Neuronal stem cell (in vitro differentiated cells): Measurements from ENCODE around the gene UNC13D.

Experiments
- DNase-seq: peaks from one replicate; pipeline ENCODE4 v3.0.0-alpha.2; 2013; ENCODE audit warnings: low spot score
- H2AFZ ChIP-seq: one replicate; pipeline ENCODE4 v1.6.1; 2013; ENCODE audit warnings: mild to moderate bottlenecking, low read length, inconsistent platforms
- H2AK5ac ChIP-seq: 2 replicates; pipeline ENCODE4 v1.6.1; 2013; ENCODE audit warnings: low read depth, mild to moderate bottlenecking, inconsistent platforms, low read length, moderate library complexity, mixed read lengths
- H2BK120ac ChIP-seq: 2 replicates; pipeline ENCODE4 v1.6.1; 2013; ENCODE audit warnings: low read depth, mild to moderate bottlenecking, inconsistent platforms, low read length, moderate library complexity, mixed read lengths
- H2BK12ac ChIP-seq: one replicate; pipeline ENCODE4 v1.6.1; 2013; ENCODE audit warnings: low read length, inconsistent platforms
- H2BK15ac ChIP-seq: 2 replicates; pipeline ENCODE4 v1.6.1; 2013; ENCODE audit warnings: mild to moderate bottlenecking, low read length, inconsistent platforms, mixed read lengths
- H2BK5ac ChIP-seq: one replicate; pipeline ENCODE4 v1.6.1; 2013; ENCODE audit warnings: inconsistent platforms, mild to moderate bottlenecking, low read length, moderate library complexity
- H3K14ac ChIP-seq: one replicate; pipeline ENCODE4 v1.6.1; 2013; ENCODE audit warnings: low read length, inconsistent platforms
- H3K18ac ChIP-seq: 2 replicates; pipeline ENCODE4 v1.6.1; 2013; ENCODE audit warnings: low read length, inconsistent platforms
- H3K23ac ChIP-seq: 2 replicates; pipeline ENCODE4 v1.6.1; 2013; ENCODE audit warnings: low read depth, mild to moderate bottlenecking, mixed read lengths, low read length, inconsistent platforms; ENCODE audit not compliant: poor library complexity
- H3K27ac ChIP-seq: replicated peaks from 3 replicates; pipeline ENCODE4 v1.5.1; 2013; ENCODE audit warnings: low read length, inconsistent platforms
- H3K27me3 ChIP-seq, 3 experiments: 2 replicates each; pipeline ENCODE4 v1.6.1; 2013; ENCODE audit warnings: low read length in 3 of 3, mild to moderate bottlenecking in 2 of 3, inconsistent platforms in 1 of 3, low read depth in 1 of 3, mixed read lengths in 1 of 3, moderate library complexity in 1 of 3; ENCODE audit not compliant: control insufficient read depth in 3 of 3, insufficient read depth in 3 of 3
- H3K36me3 ChIP-seq, 2 donors: replicated peaks in 1 of 2; 2 replicates each; pipeline ENCODE4 v1.6.1; 2013; ENCODE audit warnings: low read length in 2 of 2; ENCODE audit not compliant: control insufficient read depth in 2 of 2, insufficient read depth in 2 of 2
- H3K4ac ChIP-seq: 2 replicates; pipeline ENCODE4 v1.6.1; 2013; ENCODE audit warnings: inconsistent platforms, mild to moderate bottlenecking, low read length, moderate library complexity
- H3K4me1 ChIP-seq, 2 donors: 1 replicate in 1 of 2; 2 replicates in 1 of 2; pipeline ENCODE4 v1.6.1; 2013; ENCODE audit warnings: low read length in 2 of 2, low read depth in 1 of 2; ENCODE audit not compliant: control insufficient read depth in 2 of 2, insufficient read depth in 1 of 2
- H3K4me2 ChIP-seq: one replicate; pipeline ENCODE4 v1.6.1; 2013; ENCODE audit warnings: mild to moderate bottlenecking, low read length, inconsistent platforms; ENCODE audit not compliant: insufficient read depth, poor library complexity, severe bottlenecking
- H3K4me3 ChIP-seq, 2 donors: 2 replicates each; pipeline ENCODE4 v1.5.1; 2013; ENCODE audit warnings: low read length in 2 of 2, mild to moderate bottlenecking in 2 of 2, inconsistent platforms in 1 of 2, moderate library complexity in 1 of 2
- H3K79me1 ChIP-seq: one replicate; pipeline ENCODE4 v1.6.1; 2013; ENCODE audit warnings: low read depth, mild to moderate bottlenecking, inconsistent platforms, low read length, moderate library complexity
- H3K9ac ChIP-seq: one replicate; pipeline ENCODE4 v1.6.1; 2013; ENCODE audit warnings: mild to moderate bottlenecking, low read depth, low read length, inconsistent platforms; ENCODE audit not compliant: poor library complexity
- H3K9me3 ChIP-seq, 2 donors: replicated peaks in 1 of 2; 2 replicates each; pipeline versions ENCODE3 to v1.6.1; 2013; ENCODE audit warnings: low read length in 2 of 2, mild to moderate bottlenecking in 2 of 2, inconsistent platforms in 1 of 2, low read depth in 1 of 2, mixed read lengths in 1 of 2, moderate library complexity in 1 of 2; ENCODE audit not compliant: control insufficient read depth in 2 of 2, insufficient read depth in 1 of 2
- H4K8ac ChIP-seq: one replicate; pipeline ENCODE4 v1.6.1; 2013; ENCODE audit warnings: low read depth, mild to moderate bottlenecking, inconsistent platforms, low read length, moderate library complexity
- H4K91ac ChIP-seq: one replicate; pipeline ENCODE4 v1.6.1; 2013; ENCODE audit warnings: low read length, low read depth, mild to moderate bottlenecking, inconsistent platforms; ENCODE audit not compliant: poor library complexity
- WGBS, 2 donors: extraction: QIAGEN DNeasy Blood & Tissue Kit; methylation state at CpG; one replicate each; pipeline ENCODE4 v1.1.7; 2013; ENCODE audit warnings: missing lambda C conversion rate in 2 of 2, mixed read lengths in 1 of 2; ENCODE audit not compliant: insufficient read length in 2 of 2, insufficient replicate concordance in 1 of 2; ENCODE audit errors: extremely low coverage in 2 of 2; 5-methylcytosine and 5-hydroxymethylcytosine counted together

The UNC13D gene

DNA sequence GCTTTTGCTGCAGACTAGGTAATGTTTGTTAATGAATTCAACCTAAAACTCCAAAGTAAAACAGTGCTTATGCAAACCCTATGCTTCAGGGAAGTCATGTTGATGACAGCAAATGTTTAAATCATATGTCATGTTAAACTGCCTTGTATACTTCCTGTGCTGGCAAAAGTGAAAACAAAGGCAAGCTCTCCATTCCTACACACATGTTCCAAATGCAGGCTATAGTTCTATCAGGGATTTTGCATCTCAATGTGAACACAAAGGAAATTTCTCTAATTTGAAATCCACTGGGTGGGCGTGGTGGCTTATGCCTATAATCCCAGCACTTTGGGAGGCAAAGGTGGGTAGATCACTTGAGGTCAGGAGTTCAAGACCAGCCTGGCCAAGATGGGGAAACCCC, 40.3 kb downstream of the UNC13D start:
- Histone ChIP-seq H3K4me2 (no peak overlapping the region), H2BK5ac (no peak overlapping the region), H2BK120ac (no peak overlapping the region), H3K9me3 (no peaks in the 10 kb centered on the region), H2AFZ (no peak overlapping the region), H2BK15ac (no peak overlapping the region), H3K36me3 (peaks cover 16 to 60% of the 10 kb centered on the region in 2 donors), H2AK5ac (no peak overlapping the region), H3K27me3 (no peaks in the 10 kb centered on the region), H2BK12ac (no peak overlapping the region), H3K18ac (no peak overlapping the region), H4K91ac (no peak overlapping the region), H3K27ac (no peak overlapping the region), H4K8ac (no peak overlapping the region), H3K9ac (no peak overlapping the region), H3K4me3 (no peak overlapping the region), H3K79me1 (peaks cover 8% of the 10 kb centered on the region), H3K4me1 (no peaks in the 10 kb centered on the region), H3K14ac (no peak overlapping the region), H3K4ac (no peak overlapping the region), H3K23ac (no peak overlapping the region)
- DNase-seq, result no peak
- no CpG with 5 or more reads among the region's 1 CpG for WGBS, 2 donors

DNA sequence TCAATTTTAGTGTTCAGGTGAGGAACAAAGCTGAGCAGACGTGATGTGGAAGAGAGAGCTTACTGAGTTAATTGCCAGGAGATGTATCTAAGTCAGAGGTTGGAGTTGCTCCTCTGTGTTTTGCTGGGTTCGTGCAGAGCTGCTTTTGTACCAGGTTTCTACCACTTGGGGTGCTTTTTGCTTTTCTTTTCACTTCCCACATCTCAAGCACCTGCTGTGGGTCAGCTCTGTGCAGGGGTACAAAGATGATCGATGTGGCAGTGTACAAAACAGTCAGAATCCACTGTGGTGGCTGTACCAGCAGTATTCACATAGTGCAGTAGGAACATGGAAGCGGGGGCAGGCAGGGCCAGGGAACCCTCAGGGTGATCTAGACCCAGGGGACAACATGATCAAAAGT, 44.8 kb downstream of the UNC13D start:
- no peak overlapping the region for H3K9ac ChIP-seq
- DNase-seq, result no peak
- no CpG with 5 or more reads among the region's 4 CpGs for WGBS, 2 donors

DNA sequence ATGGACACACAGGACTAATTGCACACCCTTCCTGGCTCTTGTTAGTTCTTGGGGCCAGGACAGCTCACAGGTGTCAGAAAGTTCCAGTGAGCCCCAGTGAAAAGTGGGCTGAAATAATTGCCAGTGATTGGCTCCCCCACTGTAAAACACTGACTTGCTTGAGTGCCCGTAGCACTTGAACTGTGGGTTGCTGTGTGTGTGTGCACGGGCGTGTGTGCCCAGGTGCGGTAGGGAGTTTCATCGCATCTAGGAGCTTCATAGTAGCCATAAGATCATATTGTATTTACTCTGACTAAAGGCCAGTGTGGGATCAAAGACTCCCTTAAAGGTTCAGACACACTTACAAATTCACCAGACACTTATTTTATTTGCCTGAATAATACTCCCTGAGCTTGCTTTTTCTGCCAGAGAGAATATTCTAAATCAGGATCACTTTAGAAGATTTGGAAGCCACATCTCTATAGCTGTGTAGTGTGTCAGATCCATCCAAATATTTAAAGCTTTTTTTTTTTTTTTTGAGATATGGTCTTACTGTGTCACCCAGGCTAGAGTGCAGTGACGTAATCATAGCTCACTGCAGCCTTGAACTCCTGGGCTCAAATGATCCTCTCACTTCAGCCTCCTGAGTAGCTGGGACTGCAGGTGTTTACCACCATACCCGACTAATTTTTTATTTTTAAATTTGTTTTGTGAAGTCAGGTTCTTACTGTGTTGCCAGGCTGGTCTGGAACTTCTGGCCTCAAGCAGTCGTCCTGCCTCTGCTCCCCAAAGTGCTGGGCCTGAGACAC, 48.2 kb downstream of the UNC13D start:
- no peak overlapping the region for H2AFZ ChIP-seq
- H3K9me3 ChIP-seq, result no peaks in the 10 kb centered on the region
- H3K4me3 ChIP-seq, result no peak overlapping the region
- H3K18ac ChIP-seq, result no peak overlapping the region
- WGBS, 2 donors, result no CpG with 5 or more reads among the region's 8 CpGs
- no peak overlapping the region for H3K4ac ChIP-seq
- no peak for DNase-seq
- no peak overlapping the region for H4K91ac ChIP-seq
- H3K4me2 ChIP-seq, result no peak overlapping the region
- H3K23ac ChIP-seq, result no peak overlapping the region
- no peak overlapping the region for H3K9ac ChIP-seq
- H2BK12ac ChIP-seq, result no peak overlapping the region
- H3K27ac ChIP-seq, result no peak overlapping the region
- H3K14ac ChIP-seq, result no peak overlapping the region
- H2BK120ac ChIP-seq, result no peak overlapping the region
- H3K79me1 ChIP-seq, result peaks cover 8% of the 10 kb centered on the region
- H3K27me3 ChIP-seq, result no peaks in the 10 kb centered on the region
- H3K4me1 ChIP-seq, result no peaks in the 10 kb centered on the region
- no peak overlapping the region for H2AK5ac ChIP-seq
- no peak overlapping the region for H2BK5ac ChIP-seq
- H3K36me3 ChIP-seq, result peaks cover 28 to 88% of the 10 kb centered on the region in 2 donors
- H2BK15ac ChIP-seq, result no peak overlapping the region
- H4K8ac ChIP-seq, result no peak overlapping the region

More for the DNA sequence above, 44.8 kb downstream of the UNC13D start:
- no peak overlapping the region for H2BK120ac ChIP-seq
- no peak overlapping the region for H2BK15ac ChIP-seq
- H2AK5ac ChIP-seq, result no peak overlapping the region
- no peak overlapping the region for H3K4me3 ChIP-seq
- no peak overlapping the region for H2BK5ac ChIP-seq
- no peak overlapping the region for H3K18ac ChIP-seq
- H3K79me1 ChIP-seq, result peaks cover 8% of the 10 kb centered on the region
- peaks cover 27 to 82% of the 10 kb centered on the region in 2 donors for H3K36me3 ChIP-seq
- no peak overlapping the region for H4K8ac ChIP-seq
- H3K9me3 ChIP-seq, result no peaks in the 10 kb centered on the region
- no peak overlapping the region for H2BK12ac ChIP-seq
- no peak overlapping the region for H3K4me2 ChIP-seq
- H3K4me1 ChIP-seq, result no peaks in the 10 kb centered on the region
- H2AFZ ChIP-seq, result no peak overlapping the region
- H3K27me3 ChIP-seq, result no peaks in the 10 kb centered on the region
- no peak overlapping the region for H4K91ac ChIP-seq
- H3K23ac ChIP-seq, result no peak overlapping the region
- H3K27ac ChIP-seq, result no peak overlapping the region
- no peak overlapping the region for H3K4ac ChIP-seq
- H3K14ac ChIP-seq, result no peak overlapping the region

DNA sequence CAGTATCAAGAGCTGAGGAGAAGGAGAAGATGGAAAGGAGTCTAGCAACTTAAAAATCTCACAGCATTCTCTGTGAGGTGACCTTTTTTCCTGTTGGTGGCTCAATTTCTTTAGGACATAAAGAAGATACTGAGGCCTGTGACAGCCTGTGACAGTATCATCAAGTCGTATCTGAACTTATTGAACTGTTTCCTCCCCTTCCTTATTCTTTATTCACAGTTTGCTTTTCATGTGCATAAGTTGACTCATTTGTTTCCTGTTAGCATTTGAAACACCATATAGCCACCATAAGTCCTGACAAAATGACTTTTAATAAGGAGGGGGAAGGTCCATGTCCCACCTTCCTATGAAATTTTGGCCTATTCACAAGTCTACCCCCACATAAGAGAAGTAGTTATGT, 50.7 kb downstream of the UNC13D start:
- Histone ChIP-seq H2BK12ac (no peak overlapping the region), H2BK120ac (no peak overlapping the region), H3K4me1 (no peaks in the 10 kb centered on the region), H3K9ac (no peak overlapping the region), H3K18ac (no peak overlapping the region), H3K9me3 (peaks cover 0 to 2% of the 10 kb centered on the region in 2 donors), H3K36me3 (peaks cover 18 to 86% of the 10 kb centered on the region in 2 donors), H3K4me2 (no peak overlapping the region), H2AK5ac (no peak overlapping the region), H3K4me3 (no peak overlapping the region), H2AFZ (no peak overlapping the region), H3K14ac (no peak overlapping the region), H2BK5ac (no peak overlapping the region), H4K91ac (no peak overlapping the region), H2BK15ac (no peak overlapping the region), H3K23ac (no peak overlapping the region), H3K4ac (no peak overlapping the region), H3K79me1 (peaks cover 4% of the 10 kb centered on the region), H3K27me3 (no peaks in the 10 kb centered on the region), H4K8ac (no peak overlapping the region), H3K27ac (no peak overlapping the region)
- WGBS, 2 donors, result no CpG with 5 or more reads among the region's 1 CpG
- no peak for DNase-seq
